ENCODE results near the gene ADCY9.
"Not testable (repeated sequence)": the region's sequence is repeated elsewhere in the genome, so short reads cannot be mapped to it uniquely, and the experiment has no call there.

Gene ADCY9

DNA sequence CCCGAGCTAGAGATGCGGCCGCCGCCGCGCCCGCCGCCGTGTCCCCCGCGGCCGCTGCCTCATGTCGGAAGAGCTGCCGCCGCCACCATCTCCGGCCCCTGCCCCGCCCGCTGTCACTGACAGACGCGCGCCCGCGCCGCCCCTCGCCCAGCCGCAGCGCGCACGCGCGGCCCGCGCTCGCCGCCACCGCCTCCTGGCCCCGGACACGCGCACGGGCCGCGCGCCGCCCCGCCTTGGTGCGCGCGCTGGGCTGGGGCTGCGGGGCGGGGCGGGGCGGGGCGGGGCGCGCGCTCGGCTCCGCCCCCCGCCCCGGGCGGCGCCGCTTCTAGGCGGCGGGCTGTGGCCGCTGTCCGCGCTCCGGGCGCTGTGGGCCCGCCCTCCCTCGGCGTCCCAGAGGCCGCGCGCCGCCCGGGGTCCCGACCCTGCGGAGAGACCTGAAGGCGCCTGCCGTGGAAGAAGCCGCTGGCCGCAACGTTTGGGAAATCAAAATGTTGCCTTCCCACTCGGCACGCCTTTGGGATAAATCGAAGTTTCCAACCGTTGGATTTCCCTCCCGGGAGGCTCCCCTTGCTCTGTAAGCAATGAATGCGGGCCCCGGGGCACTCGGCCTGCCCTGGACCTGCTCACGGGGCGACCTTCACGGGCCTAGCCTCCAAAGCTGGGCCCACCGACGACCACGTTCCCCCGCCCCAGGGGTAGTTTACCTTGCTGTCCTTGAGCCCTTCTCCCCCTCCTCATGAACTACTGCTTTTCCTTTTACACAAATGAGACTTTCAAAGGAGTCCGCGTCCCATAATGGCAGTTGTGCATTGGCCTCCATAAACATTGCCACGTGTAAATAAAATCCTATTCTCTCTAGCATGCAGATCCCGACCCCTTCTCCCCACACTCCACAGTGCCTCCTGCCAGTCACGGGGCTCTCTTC lies at the start of gene ADCY9:
ADCY9 (minus strand) TSS at position 118 of the 925 bp plus-strand sequence. CDS start 1,000 bp downstream, outside the sequence.
- peak; percentile 87 for DNase-seq (ENCODE audit: low spot score)

GRCh38 chr16:4160658-4161430 lies 44.6 kb upstream of the ADCY9 start:
- no peak for DNase-seq (ENCODE audit: low spot score)

DNA sequence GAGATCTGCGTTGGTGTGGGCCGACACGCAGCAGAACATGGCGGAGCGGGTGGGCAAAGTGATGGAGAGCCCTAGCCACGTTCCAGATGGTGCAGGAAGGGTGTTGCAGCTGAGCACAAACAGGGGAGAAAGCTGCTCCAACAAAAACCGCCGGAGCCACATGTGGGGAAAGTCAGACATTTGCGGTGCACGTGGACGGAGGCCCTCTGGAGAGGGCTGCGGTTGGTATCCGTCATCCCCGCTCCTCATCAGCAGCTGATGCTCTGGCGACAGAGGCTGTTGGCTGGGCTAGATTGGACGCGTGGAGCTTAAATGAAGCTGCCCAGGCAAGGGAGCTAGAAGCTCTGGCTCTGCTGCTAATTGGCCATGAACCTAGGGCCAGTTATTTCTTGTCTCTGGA lies 43.5 kb upstream of the ADCY9 start:
- no peak for DNase-seq (ENCODE audit: low spot score)

GRCh38 chr16:4158143-4159093 lies 42.2 kb upstream of the ADCY9 start:
- DNase-seq (ENCODE audit: low spot score): no peak

- no peak for DNase-seq (ENCODE audit: low spot score)
Measured at GRCh38 chr16:4157376-4157825, 41.2 kb upstream of the ADCY9 start.

GRCh38 chr16:4156503-4156902 lies 40.3 kb upstream of the ADCY9 start:
- DNase-seq (ENCODE audit: low spot score): not testable (repeated sequence)

GRCh38 chr16:4153364-4153763 lies 37.1 kb upstream of the ADCY9 start:
- not testable (repeated sequence) for DNase-seq (ENCODE audit: low spot score)

GRCh38 chr16:4152267-4152666 lies 36.0 kb upstream of the ADCY9 start:
- DNase-seq (ENCODE audit: low spot score): no peak

- DNase-seq (ENCODE audit: low spot score): no peak
Measured at GRCh38 chr16:4147236-4147635, 31.0 kb upstream of the ADCY9 start.

GRCh38 chr16:4142268-4142667 lies 26.0 kb upstream of the ADCY9 start:
- no peak for DNase-seq (ENCODE audit: low spot score)

DNA sequence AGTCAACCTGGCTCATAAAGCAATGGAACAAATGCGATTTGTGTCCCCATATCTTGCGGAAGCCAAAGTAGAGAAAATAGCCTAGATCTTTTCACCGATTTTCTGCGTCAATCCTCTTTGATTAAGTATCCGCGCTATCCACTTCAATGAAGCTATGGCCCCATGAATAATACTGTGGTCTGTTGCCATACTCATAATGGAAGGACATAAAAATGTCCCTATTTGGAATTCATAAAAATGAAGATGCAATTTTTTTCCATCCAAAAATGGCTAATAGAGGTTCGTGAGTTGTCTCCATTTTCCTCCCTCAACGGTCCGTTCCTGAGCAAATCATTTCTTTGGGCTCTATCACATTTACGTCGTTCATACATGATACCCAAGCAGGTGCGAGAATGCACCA lies 25.4 kb upstream of the ADCY9 start:
- no peak for DNase-seq (ENCODE audit: low spot score)

DNA sequence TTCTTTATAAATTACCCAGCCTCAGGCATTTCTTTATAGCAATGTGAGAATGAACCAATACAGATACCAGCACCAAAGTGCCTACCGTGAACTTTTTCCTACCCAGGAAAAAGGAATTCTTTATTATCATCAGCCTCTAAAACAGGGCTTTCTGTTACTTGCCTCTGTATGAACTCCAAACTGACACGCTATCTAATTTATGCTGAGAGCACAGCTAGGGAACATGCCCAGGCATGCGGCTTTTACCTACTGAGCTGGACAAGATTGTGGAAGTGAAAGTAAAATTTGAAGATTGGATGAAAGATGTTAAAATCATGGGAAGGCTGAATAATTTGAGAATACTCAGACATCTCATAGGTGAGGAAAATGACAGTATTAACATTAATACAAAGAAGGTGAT lies 24.4 kb upstream of the ADCY9 start:
- no peak for DNase-seq (ENCODE audit: low spot score)

DNA sequence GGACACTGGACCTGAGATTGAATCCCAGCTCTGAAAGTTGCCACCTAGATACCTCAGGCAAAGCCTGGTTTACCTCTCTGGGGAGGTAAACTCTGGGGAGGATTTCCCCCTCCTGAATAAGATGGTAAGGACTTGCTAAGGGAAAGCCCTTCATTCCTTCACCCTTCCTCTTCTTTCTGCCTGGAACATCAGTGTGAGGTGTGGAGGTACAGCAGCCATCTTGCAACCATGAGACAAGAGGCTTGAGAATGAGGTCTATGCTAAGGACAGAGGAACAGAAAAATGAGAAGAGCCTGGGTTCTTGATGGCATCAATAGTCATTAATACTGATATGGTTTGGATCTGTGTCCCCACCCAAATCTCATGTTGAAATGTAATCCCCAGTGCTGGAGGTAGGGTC lies 23.7 kb upstream of the ADCY9 start:
- no peak for DNase-seq (ENCODE audit: low spot score)

GRCh38 chr16:4138713-4139112 lies 22.5 kb upstream of the ADCY9 start:
- DNase-seq (ENCODE audit: low spot score): no peak

DNA sequence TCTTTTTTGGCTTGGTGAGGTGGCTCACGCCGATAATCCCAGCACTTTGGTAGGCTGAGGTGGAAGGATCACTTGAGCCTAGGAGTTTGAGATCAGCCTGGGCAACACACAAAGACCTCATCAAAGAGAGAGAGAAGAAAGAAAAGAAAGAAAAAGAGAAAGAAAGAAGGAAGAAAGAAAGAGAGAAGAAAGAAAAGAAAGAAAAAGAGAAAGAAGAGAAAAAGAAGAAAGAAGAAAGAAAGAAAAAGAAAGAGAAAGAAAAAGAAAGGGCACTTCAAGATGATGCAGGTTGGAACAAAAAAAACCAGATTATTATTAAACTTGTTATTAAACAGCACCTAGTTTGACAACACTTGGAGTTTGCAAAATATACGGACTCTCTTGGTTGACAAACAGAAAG lies 21.2 kb upstream of the ADCY9 start:
- DNase-seq (ENCODE audit: low spot score): no peak

- DNase-seq (ENCODE audit: low spot score): no peak
Measured at GRCh38 chr16:4136229-4136813, 20.1 kb upstream of the ADCY9 start.

- no peak for DNase-seq (ENCODE audit: low spot score)
Measured at GRCh38 chr16:4135537-4135936, 19.3 kb upstream of the ADCY9 start.

DNA sequence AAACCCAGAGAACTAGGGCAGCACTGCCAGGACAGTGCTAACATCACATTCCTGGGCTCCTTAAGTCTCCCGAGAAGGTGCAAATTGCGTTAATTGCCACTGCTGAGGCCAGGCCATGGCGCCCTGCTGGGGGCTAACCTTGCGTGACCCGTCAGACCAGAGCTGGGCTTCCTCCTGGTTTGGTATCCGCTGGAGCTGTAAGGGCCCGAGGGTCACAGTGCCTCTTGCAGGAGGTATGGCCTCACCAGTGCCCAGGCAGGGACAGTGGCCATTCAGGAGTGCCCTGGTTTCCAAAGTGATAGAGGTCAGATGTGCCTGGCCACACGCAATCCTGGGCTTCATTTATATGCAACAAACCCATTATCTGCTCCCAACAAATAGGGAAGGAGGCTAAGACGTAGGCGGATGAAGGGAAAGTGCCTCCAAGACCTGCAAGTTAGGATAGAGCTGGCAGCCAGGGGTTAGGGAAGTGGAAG lies 17.7 kb upstream of the ADCY9 start:
- no peak for DNase-seq (ENCODE audit: low spot score)

DNA sequence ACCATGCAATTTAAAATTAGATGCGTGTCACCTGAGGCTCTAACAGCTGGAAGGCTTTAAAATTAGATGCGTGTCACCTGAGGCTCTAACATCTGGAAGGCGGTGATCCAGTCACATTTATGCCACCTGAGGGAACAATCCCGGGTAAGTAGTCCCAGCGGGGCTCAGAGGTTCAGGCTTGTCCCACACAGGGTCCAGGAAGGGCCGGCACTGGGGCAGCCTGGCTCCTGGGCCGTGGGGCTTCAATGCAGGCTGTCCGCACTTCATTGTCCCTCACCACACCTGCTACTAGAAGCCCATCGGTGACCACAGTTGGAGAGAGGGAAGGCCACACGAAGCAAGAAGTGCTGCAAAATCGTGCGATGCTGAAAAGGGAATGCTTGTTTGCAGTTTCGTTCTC lies 15.4 kb upstream of the ADCY9 start:
- DNase-seq (ENCODE audit: low spot score): no peak

- DNase-seq (ENCODE audit: low spot score): no peak
Measured at GRCh38 chr16:4124535-4125294, 8.5 kb upstream of the ADCY9 start.
